Measurements from ENCODE around the gene NOL4L. TPM values are rescaled to one million over a fixed set of nuclear protein-coding genes. Genes with fewer than 3 reads are reported as not detected.

NOL4L gene
- total and polyA plus RNA-seq, 11 donors, result 2.6 to 15.0 (median 6.7) TPM

GRCh38 chr20:32547753-32548034 lies 37.4 kb downstream of the NOL4L start:
- no peak for ATAC-seq
- intact Hi-C loops (cut with DNase I), result no loop called here
- TF ChIP-seq CTCF (IDR thresholded peaks at IDR 0.05) (no peak), POLR2A (IDR thresholded peaks at IDR 0.05) (no peak)
- peaks cover 0 to 5% (median 0%) of the 10 kb centered on the region in 12 donors for H3K9me3 ChIP-seq
- DNase-seq, result no peak
- H3K36me3 ChIP-seq, result no peaks in the 10 kb centered on the region
- no peak overlapping the region for H3K27ac ChIP-seq
- no peak overlapping the region for H3K4me3 ChIP-seq
- H3K4me1 ChIP-seq, result no peaks in the 10 kb centered on the region
- WGBS, 4 donors, result 74 to 81% (median 76%) methylated on average over 1 of the region's 1 CpG
- H3K27me3 ChIP-seq, result no peaks in the 10 kb centered on the region

GRCh38 chr20:32546918-32547752 lies 38.0 kb downstream of the NOL4L start:
- H3K36me3 ChIP-seq, result no peaks in the 10 kb centered on the region
- H3K4me3 ChIP-seq, result no peak overlapping the region
- intact Hi-C loops (cut with DNase I), result no loop called here
- TF ChIP-seq POLR2A (IDR thresholded peaks at IDR 0.05) (no peak), CTCF (IDR thresholded peaks at IDR 0.05) (no peak)
- H3K27ac ChIP-seq, result no peak overlapping the region
- 79 to 95% (median 82%) methylated on average over 4 of the region's 4 CpGs for WGBS, 4 donors
- H3K4me1 ChIP-seq, result no peaks in the 10 kb centered on the region
- no peaks in the 10 kb centered on the region for H3K27me3 ChIP-seq
- H3K9me3 ChIP-seq, result peaks cover 0 to 5% (median 0%) of the 10 kb centered on the region in 12 donors
- DNase-seq (no peak), ATAC-seq (no peak)

- Histone ChIP-seq H3K27me3 (no peaks in the 10 kb centered on the region), H3K36me3 (no peaks in the 10 kb centered on the region), H3K9me3 (peaks cover 0 to 4% (median 0%) of the 10 kb centered on the region in 12 donors), H3K4me1 (peaks cover 0 to 9% (median 0%) of the 10 kb centered on the region in 12 donors), H3K4me3 (no peak overlapping the region), H3K27ac (no peak overlapping the region)
- ATAC-seq, result no peak
- no peak for DNase-seq
- TF ChIP-seq CTCF (IDR thresholded peaks at IDR 0.05) (no peak), POLR2A (IDR thresholded peaks at IDR 0.05) (no peak)
- intact Hi-C loops (cut with DNase I), result loop anchor here in 1 of 10 donors (5.0 kb wide), 1 partner anchor 37 kb away; no protein-coding TSS in a partner anchor
- 83 to 87% (median 85%) methylated on average over 11 to 13 of the region's 13 CpGs for WGBS, 4 donors
Measured at GRCh38 chr20:32544893-32545840, 40.0 kb downstream of the NOL4L start.

- Histone ChIP-seq H3K27me3 (no peaks in the 10 kb centered on the region), H3K27ac (no peak overlapping the region), H3K4me1 (peaks cover 0 to 17% (median 0%) of the 10 kb centered on the region in 12 donors), H3K36me3 (no peaks in the 10 kb centered on the region), H3K4me3 (no peak overlapping the region), H3K9me3 (no peaks in the 10 kb centered on the region)
- DNase-seq, result no peak
- 88 to 92% (median 90%) methylated on average over 5 of the region's 5 CpGs for WGBS, 4 donors
- ATAC-seq, result no peak
- intact Hi-C loops (cut with DNase I), result loop anchor here in 1 of 10 donors (5.0 kb wide), 1 partner anchor 38 kb away; no protein-coding TSS in a partner anchor
- TF ChIP-seq POLR2A (IDR thresholded peaks at IDR 0.05) (no peak), CTCF (IDR thresholded peaks at IDR 0.05) (no peak)
Measured at GRCh38 chr20:32544260-32544722, 40.8 kb downstream of the NOL4L start.
